ENCODE results near the gene RAB3GAP1. TPM values are rescaled to one million over a fixed set of nuclear protein-coding genes. Genes with fewer than 3 reads are reported as not detected.

The RAB3GAP1 gene
- polyA plus RNA-seq, 1 of the 3 experiments (the other 2 are of a cell fraction), result 10.9 TPM

GRCh38 chr2:135047300-135047699, 4.8 kb upstream of the RAB3GAP1 start, which contains the start of gene MAP3K19 (continued):
- TF ChIP-seq EZH2phosphoT487 (IDR thresholded peaks at IDR 0.05; ENCODE audit: borderline replicate concordance, low read depth), result no peak

GRCh38 chr2:135048122-135048521, 4.0 kb upstream of the RAB3GAP1 start:
- CTCF ChIA-PET, result interaction anchor here (2.3 kb wide), 1 partner anchor 44 kb away, joined by 7 read pairs; no protein-coding TSS in a partner anchor
- POLR2A ChIA-PET, result interaction anchor here (0.6 kb wide), 1 partner anchor 233 kb away, joined by 3 read pairs; no protein-coding TSS in a partner anchor
- WGBS (ENCODE audit: low lambda C conversion rate), result 69% methylated on average over 6 of the region's 6 CpGs

More at GRCh38 chr2:135048122-135048521, 4.0 kb upstream of the RAB3GAP1 start:
- Histone ChIP-seq H3F3A (replicated peaks; ENCODE audit: insufficient read depth) (no peaks in the 10 kb centered on the region), H3K27ac (ENCODE audit: low read depth in 2 of 2, low read length in 1 of 2) (no peak overlapping the region), H3K4me3 (ENCODE audit: low read depth in 2 of 2, low read length in 1 of 2) (no peak overlapping the region), H3K27me3 (ENCODE audit: insufficient read depth) (no peaks in the 10 kb centered on the region), H3K9me3 (no peaks in the 10 kb centered on the region), H3K9ac (no peak overlapping the region), H3K4me1 (ENCODE audit: control insufficient read depth in 1 of 2, insufficient read depth in 2 of 2, low read depth in 1 of 2, low read length in 1 of 2) (peaks cover 1 to 3% of the 10 kb centered on the region in 2 experiments; a peak in 3 of 4 replicates), H3K79me2 (ENCODE audit: insufficient read depth) (peaks cover 15% of the 10 kb centered on the region), H4K20me1 (ENCODE audit: insufficient read depth) (peaks cover 2% of the 10 kb centered on the region), H3K4me2 (no peak overlapping the region), H2AFZ (ENCODE audit: low read depth) (no peak overlapping the region), H3K9me2 (no peaks in the 10 kb centered on the region), H3K36me3 (replicated peaks in 1 of 2; ENCODE audit: control insufficient read depth in 1 of 2, insufficient read depth in 2 of 2, low read length in 1 of 2) (peaks cover 0 to under 1% of the 10 kb centered on the region in 2 experiments)
- no peak for TF ChIP-seq EZH2phosphoT487 (IDR thresholded peaks at IDR 0.05; ENCODE audit: borderline replicate concordance, low read depth)
- TF ChIP-seq GATA2 (CRISPR knock-in tag; IDR thresholded peaks at IDR 0.05), result no peak
- no peak for TF ChIP-seq MEF2A (IDR thresholded peaks at IDR 0.05; ENCODE audit: borderline replicate concordance, low read depth)
- no peak for TF ChIP-seq YY1 (IDR thresholded peaks at IDR 0.05; ENCODE audit: low read depth)
- TF ChIP-seq NRF1 (IDR thresholded peaks at IDR 0.05; ENCODE audit: low read depth, low read length), result no peak
- TF ChIP-seq REST (IDR thresholded peaks at IDR 0.05; ENCODE audit: low read depth, low read length), result no peak
- no peak for TF ChIP-seq GABPA (IDR thresholded peaks at IDR 0.05; ENCODE audit: low read depth)
- no peak for TF ChIP-seq ZBTB33 (IDR thresholded peaks at IDR 0.05; ENCODE audit: borderline replicate concordance, low read depth)
- no peak for DNase-seq

Measured in SK-N-SH (cell line).